ENCODE measurements around the gene SCARB1. TPM values are rescaled to one million over a fixed set of nuclear protein-coding genes. Genes with fewer than 3 reads are reported as not detected.
A peak's percentile ranks its signal among the peaks of the same experiment; 100 is the strongest.

The SCARB1 gene
- total and polyA plus RNA-seq, 9 donors, result 20.8 to 1,262 (median 81.7) TPM

DNA sequence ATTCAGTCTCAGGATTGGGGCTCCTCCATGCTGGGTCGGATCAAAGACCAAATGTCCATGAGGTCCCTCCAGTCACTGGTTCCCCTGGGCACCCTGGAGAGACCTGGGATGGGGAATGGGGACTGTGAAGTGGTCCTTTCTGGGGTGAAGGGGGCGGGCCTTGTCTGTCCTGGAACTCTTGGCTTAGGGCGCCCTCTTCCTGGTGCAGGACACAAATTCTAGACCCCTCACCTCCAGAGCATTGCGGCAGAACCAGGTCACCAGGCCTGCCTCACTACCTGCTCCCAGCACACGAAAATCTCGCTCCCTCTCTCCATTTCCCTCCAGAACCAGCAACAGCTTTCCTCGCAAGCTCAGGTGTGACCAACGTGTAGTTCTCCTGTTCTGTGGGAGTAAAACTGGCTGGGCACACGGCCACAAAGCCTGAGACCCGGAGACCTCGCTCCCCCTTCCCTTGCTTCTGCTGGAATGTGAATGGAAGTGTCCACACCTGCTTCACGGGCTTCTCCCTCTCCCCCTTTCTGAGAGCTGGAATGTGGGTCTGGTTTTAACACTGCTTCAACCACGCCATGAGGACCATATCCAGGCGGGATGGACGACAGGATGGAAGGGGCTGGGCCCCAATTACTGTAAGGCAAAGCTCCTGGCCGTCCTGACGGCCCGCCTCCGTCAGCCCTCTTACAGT lies 112.7 kb downstream of the SCARB1 start:
- H3K27ac ChIP-seq, result no peak overlapping the region
- no peak overlapping the region for H3K4me3 ChIP-seq
- peak in 1 of 5 donors; percentile 33 for DNase-seq
- H3K27me3 ChIP-seq, result no peaks in the 10 kb centered on the region
- TF ChIP-seq POLR2A (IDR thresholded peaks at IDR 0.05), result no peak
- TF ChIP-seq EP300 (IDR thresholded peaks at IDR 0.05), result no peak
- no peak for TF ChIP-seq CTCF (IDR thresholded peaks at IDR 0.05)
- intact Hi-C loops (cut with DNase I), result no loop called here
- peaks cover 9% of the 10 kb centered on the region for H3K4me1 ChIP-seq (ENCODE audit: insufficient read depth)
- no peaks in the 10 kb centered on the region for H3K36me3 ChIP-seq
- H3K9me3 ChIP-seq, result no peaks in the 10 kb centered on the region
- 77 to 83% (median 80%) methylated on average over 19 of the region's 19 CpGs for WGBS, 3 donors

DNA sequence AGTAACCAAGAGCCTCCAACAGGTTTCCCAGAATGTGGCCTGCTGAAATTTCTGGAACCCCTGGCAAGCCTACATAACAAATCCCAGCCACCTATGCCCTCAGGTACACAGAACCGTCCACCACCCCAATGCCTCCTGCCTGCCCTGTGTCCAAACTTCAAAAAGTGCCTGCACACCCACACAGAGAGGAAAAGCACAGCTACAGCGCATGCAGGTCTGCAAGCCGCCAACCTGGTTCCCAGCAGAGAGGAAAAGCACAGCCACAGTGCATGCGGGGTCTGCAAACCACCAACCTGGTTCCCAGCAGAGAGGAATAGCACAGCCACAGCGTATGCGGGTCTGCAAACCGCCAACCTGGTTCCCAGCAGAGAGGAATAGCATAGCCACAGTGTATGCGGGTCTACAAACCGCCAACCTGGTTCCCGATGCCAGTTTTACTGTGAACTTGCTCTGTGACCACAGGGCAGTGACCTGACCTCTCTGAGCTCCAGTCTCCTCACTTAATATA lies 113.5 kb downstream of the SCARB1 start:
- no peak overlapping the region for H3K4me3 ChIP-seq
- WGBS, 3 donors, result 91 to 95% (median 95%) methylated on average over 9 to 10 of the region's 10 CpGs
- no peaks in the 10 kb centered on the region for H3K36me3 ChIP-seq
- intact Hi-C loops (cut with DNase I), result no loop called here
- no peak for DNase-seq
- peaks cover 9% of the 10 kb centered on the region for H3K4me1 ChIP-seq (ENCODE audit: insufficient read depth)
- H3K27me3 ChIP-seq, result no peaks in the 10 kb centered on the region
- no peak overlapping the region for H3K27ac ChIP-seq
- no peaks in the 10 kb centered on the region for H3K9me3 ChIP-seq
- no peak for TF ChIP-seq CTCF (IDR thresholded peaks at IDR 0.05)
- TF ChIP-seq POLR2A (IDR thresholded peaks at IDR 0.05), result no peak
- no peak for TF ChIP-seq EP300 (IDR thresholded peaks at IDR 0.05)

GRCh38 chr12:124749725-124750124 lies 113.9 kb downstream of the SCARB1 start:
- no peaks in the 10 kb centered on the region for H3K9me3 ChIP-seq
- intact Hi-C loops (cut with DNase I), result loop anchor here in 1 of 4 donors (5.0 kb wide), 1 partner anchor 182 kb away; the partner anchor contains the start of gene NCOR2
- TF ChIP-seq POLR2A (IDR thresholded peaks at IDR 0.05) (no peak), CTCF (IDR thresholded peaks at IDR 0.05) (no peak), EP300 (IDR thresholded peaks at IDR 0.05) (no peak)
- H3K4me1 ChIP-seq (ENCODE audit: insufficient read depth), result peaks cover 9% of the 10 kb centered on the region
- WGBS, 3 donors, result 89 to 93% (median 91%) methylated on average over 9 of the region's 9 CpGs
- H3K4me3 ChIP-seq, result no peak overlapping the region
- no peaks in the 10 kb centered on the region for H3K36me3 ChIP-seq
- DNase-seq, result no peak
- H3K27me3 ChIP-seq, result no peaks in the 10 kb centered on the region
- H3K27ac ChIP-seq, result no peak overlapping the region

DNA sequence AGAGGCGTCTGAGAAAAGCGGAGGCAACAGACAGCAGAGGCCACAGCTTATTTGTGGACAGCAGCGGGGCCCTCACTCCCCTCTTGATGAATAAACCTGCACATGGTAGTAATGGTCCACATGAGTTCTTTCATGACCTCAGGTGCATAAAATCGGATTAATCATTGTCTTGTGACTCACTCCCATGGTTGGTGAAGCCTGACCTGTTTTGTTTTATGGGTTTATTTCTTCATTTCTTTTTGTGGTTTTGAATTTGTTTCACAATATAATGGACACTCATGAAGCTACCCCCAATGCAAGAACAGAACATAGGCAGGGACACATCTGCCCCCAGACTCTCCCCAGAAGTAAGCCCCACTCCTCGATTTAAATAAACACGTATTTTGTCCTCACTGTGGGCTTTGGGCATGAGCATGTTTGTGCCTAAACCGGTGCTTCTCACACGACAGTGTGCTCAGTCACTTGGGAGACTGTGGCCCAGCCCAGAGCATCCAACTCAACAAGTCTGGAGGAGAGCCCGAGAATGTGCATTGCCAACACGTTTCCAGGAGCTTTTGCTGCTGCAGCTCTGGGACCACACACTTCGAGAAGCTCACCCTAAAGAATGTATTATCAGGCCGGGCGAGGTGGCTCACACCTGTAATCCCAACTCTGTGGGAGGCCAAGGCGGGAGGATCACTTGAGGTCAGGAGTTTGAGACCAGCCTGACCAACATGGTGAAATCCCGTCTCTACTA lies 116.1 kb downstream of the SCARB1 start:
- Histone ChIP-seq H3K4me1 (ENCODE audit: insufficient read depth) (peaks cover 12% of the 10 kb centered on the region), H3K27ac (peak overlapping the region in 1 of 2 donors; percentile 78)
- intact Hi-C loops (cut with DNase I), result loop anchor here in 1 of 4 donors (5.0 kb wide), 1 partner anchor 180 kb away; the partner anchor contains the start of gene NCOR2

More for the DNA sequence above, 116.1 kb downstream of the SCARB1 start:
- TF ChIP-seq EP300 (IDR thresholded peaks at IDR 0.05), result no peak
- TF ChIP-seq POLR2A (IDR thresholded peaks at IDR 0.05), result no peak
- TF ChIP-seq CTCF (IDR thresholded peaks at IDR 0.05), result no peak
- no peaks in the 10 kb centered on the region for H3K27me3 ChIP-seq
- no peak overlapping the region for H3K4me3 ChIP-seq
- no peak for DNase-seq
- no peaks in the 10 kb centered on the region for H3K36me3 ChIP-seq
- H3K9me3 ChIP-seq, result no peaks in the 10 kb centered on the region
- WGBS, 3 donors, result 79 to 87% (median 79%) methylated on average over 15 of the region's 15 CpGs
